HG02938 (cell line): ENCODE measurements around the gene MYO16.

Experiments
- ATAC-seq: cut with Tn5 transposase; IDR thresholded peaks from one replicate; pipeline ENCODE4 v1.9.1; 2021; ENCODE audit warnings: mild to moderate bottlenecking, moderate library complexity; ENCODE audit not compliant: unreplicated experiment

Gene MYO16

DNA sequence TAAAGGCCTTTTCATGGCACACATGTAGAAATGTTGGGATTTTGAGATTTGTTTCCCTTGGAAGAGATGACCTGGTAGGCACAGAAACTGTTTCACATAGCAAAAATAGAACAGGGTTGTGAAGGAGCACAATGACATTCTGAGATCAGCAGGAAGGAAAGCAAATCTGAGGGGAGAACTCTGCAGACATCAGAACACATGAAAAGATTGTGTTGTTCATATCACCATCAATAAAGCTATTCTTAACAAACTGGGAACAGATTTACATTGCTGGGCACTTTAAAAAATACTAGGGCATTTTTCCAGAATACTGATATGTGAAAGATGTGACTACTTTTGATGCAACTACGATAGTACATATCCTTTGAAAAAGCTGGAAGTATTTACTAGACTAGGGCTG lies 481.7 kb downstream of the MYO16 start:
- ATAC-seq = no peak

DNA sequence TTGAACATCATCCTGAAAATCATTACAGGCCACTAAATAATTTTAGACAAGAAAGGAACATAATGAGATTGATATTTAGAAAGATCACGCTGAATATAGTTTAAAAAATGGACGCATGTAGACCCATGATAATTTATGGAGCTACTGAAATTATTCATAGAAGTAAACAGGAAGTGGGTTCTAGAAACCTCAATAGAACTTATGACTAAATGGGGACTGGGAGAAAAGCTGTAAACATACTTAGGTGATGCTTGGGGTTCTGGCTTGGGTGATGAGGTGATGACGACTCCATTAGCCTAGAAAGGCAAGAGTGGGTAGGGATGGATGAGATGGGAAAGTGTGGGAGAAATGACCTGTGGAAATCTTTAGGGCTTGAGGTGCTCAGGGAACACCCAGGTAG lies 484.0 kb downstream of the MYO16 start:
- ATAC-seq = peak; percentile 74

- no peak for ATAC-seq
These were observed 484.8 kb downstream of the MYO16 start for GRCh38 chr13:109114162-109114561.

GRCh38 chr13:109114991-109115390 lies 485.6 kb downstream of the MYO16 start:
- ATAC-seq = no peak

- ATAC-seq = no peak
These were observed 489.1 kb downstream of the MYO16 start for GRCh38 chr13:109118521-109118920.

- no peak for ATAC-seq
These were observed 490.5 kb downstream of the MYO16 start for GRCh38 chr13:109119896-109120295.

- ATAC-seq = no peak
These were observed 492.4 kb downstream of the MYO16 start for GRCh38 chr13:109121826-109122225.

GRCh38 chr13:109123971-109124370 lies 494.6 kb downstream of the MYO16 start:
- no peak for ATAC-seq

- no peak for ATAC-seq
These were observed 496.8 kb downstream of the MYO16 start for GRCh38 chr13:109126178-109126577.

GRCh38 chr13:109126891-109127641 lies 497.7 kb downstream of the MYO16 start:
- ATAC-seq = no peak

GRCh38 chr13:109128121-109128520 lies 498.7 kb downstream of the MYO16 start:
- no peak for ATAC-seq

DNA sequence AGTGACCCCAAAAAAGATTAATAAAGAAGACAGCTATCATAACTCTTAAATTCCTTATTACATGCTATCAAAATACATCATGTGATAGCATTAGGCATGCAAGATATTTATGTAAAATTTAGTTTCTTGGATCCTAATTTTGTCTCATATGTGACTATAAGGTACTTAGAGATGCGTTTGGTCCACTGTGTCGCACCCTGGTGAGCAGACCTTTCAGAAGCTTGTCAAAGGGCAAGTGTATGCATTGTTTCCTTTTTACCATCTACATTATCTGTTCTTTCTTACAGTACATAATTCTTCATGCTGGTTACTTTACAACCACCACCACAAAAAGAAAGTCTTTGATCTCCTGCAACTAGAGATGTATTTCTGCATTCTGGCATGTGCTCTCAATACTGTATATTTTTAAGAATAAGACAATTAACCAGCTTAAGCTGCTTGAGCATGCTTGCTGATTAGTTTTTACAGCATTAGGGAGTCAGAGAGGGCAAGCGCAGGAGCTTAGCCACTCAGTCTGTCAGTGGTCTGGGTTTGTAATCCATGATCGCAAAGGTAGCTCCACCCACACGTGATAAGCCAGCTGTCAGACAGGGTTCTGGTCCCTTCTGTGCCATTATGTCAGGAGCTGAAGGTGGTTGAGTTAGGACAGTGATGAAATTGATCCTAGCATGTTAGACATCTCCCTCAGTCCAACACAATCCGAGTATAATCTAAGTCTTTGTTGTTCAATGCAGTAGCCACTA lies 500.9 kb downstream of the MYO16 start:
- ATAC-seq = no peak

DNA sequence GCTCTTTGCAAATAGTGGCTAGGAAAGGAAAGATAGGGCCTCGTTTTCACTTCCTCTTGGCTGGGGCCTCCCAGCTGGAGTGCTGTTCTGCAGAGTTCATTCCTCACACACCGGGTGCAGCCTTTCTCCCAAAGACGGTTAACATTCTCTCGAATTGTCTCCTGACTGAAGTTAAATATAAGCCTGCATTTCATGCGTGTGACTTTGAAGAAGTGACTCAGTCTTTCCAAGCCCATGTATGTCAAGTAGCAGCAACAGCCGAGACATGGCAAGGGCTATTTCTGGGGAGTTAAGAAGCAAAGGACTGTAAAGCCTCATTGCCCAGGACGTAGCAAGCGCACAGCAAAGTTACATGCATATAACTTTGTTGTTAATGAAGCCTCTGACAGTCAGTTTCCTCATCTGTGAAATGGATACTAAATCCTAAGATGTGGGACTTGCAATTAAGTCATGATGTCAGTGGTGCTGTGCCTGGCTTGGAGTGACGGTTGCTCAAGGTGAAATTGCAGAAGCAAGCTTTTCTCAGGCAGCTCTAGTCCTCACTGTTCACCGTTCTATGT lies 502.4 kb downstream of the MYO16 start:
- ATAC-seq = peak; percentile 72

DNA sequence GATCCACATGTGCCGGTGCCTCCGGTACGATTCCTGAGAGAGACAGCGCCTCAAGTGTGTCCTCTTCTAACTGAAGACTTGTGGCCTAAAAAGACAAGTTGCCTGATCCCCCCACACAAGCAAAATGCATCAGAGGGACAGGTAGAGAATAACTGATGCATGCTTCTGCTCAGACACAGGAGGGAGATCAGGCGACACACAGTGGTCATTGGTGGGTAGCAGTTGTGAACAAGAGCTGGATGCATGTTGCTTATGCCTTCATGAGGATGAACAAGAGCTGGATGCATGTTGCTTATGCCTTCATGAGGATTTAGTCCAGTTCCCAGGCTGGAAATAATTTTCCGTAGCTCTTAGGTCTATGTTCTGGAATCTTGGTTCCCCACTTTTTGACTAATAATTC lies 505.6 kb downstream of the MYO16 start:
- no peak for ATAC-seq

DNA sequence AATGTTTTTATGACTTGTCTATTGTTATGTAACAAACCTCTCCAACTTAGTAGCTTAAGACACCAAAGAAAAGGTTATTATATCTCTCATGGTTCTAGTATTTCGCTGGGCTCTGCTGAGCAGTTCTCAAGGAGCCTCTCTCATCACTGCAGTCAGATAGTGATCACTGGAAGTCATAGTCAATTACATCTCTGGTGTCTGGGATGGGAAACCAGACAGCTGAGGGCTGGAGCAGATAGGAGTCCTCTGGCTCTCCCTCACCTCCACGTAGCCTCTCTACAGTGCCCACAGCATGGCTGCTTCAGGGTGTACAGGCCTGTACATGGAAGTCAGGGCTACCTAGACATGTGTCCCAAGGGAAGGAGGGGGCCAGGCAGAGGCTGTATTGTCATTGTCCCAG lies 507.5 kb downstream of the MYO16 start:
- no peak for ATAC-seq

DNA sequence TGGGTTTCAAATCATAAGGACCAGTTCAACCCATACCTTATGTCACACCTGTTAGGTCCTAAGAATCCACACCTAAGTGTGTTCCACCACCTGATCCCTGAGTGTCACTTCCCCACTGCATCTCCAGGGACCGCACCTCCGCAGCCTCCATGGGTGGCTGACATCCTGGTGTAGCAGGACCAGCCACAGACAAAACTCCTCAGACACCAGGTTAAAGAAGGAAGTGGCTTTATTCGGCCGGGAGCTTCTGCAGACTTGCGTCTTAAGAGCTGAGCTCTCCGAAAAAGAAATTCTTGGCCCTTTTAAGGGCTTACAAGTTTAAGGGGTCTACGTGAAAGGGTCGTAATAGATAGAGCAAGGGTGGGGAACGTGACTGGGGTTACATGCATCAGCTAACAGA lies 509.9 kb downstream of the MYO16 start:
- ATAC-seq = no peak

- no peak for ATAC-seq
These were observed 510.6 kb downstream of the MYO16 start for GRCh38 chr13:109140054-109140453.

DNA sequence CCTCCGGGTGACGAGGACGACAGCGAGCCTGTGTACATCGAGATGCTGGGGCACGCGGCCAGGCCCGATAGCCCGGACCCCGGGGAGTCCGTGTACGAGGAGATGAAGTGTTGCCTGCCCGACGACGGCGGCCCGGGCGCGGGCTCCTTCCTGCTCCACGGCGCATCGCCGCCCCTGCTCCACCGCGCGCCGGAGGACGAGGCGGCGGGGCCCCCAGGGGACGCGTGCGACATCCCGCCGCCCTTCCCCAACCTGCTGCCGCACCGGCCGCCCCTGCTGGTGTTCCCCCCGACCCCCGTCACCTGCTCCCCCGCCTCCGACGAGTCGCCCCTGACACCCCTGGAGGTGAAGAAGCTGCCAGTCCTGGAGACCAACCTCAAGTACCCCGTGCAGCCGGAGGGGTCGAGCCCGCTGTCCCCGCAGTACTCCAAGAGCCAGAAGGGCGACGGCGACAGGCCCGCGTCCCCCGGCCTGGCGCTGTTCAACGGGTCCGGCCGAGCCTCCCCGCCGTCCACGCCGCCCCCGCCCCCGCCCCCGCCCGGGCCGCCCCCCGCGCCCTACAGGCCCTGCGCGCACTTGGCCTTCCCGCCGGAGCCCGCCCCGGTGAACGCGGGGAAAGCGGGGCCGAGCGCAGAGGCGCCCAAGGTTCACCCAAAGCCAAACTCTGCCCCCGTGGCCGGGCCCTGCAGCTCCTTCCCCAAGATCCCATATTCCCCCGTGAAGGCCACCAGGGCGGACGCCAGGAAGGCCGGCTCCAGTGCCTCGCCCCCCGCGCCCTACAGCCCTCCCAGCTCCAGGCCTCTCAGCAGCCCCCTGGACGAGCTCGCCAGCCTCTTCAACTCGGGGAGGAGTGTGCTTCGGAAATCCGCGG lies 511.3 kb downstream of the MYO16 start:
- ATAC-seq = no peak

- ATAC-seq = no peak
These were observed 512.3 kb downstream of the MYO16 start for GRCh38 chr13:109141706-109142105.

- ATAC-seq = no peak
These were observed 515.5 kb downstream of the MYO16 start for GRCh38 chr13:109144693-109145437.
